HG02678 (cell line): Measurements from ENCODE around the gene ABHD4.
A peak's percentile ranks its signal among the peaks of the same experiment; 100 is the strongest.
"Not testable (repeated sequence)": the region's sequence is repeated elsewhere in the genome, so short reads cannot be mapped to it uniquely, and the experiment has no call there.

Experiments used
- ATAC-seq: cut with Tn5 transposase; IDR thresholded peaks from one replicate; pipeline ENCODE4 v1.9.1; 2021; ENCODE audit warnings: mild to moderate bottlenecking, moderate library complexity; ENCODE audit not compliant: unreplicated experiment

ABHD4 gene

GRCh38 chr14:22561366-22561660, 36.8 kb upstream of the ABHD4 start:
- ATAC-seq: no peak

- no peak for ATAC-seq
Observed at GRCh38 chr14:22561661-22562579, 36.2 kb upstream of the ABHD4 start.

- ATAC-seq: peak; percentile 40
Observed at GRCh38 chr14:22563987-22564386, 34.1 kb upstream of the ABHD4 start.

GRCh38 chr14:22564463-22564862, 33.6 kb upstream of the ABHD4 start:
- ATAC-seq: no peak

GRCh38 chr14:22565391-22565945, 32.6 kb upstream of the ABHD4 start:
- peak; percentile 33 for ATAC-seq

GRCh38 chr14:22566266-22566665, 31.8 kb upstream of the ABHD4 start:
- ATAC-seq: not testable (repeated sequence)

- no peak for ATAC-seq
Observed at GRCh38 chr14:22566845-22567244, 31.3 kb upstream of the ABHD4 start.

GRCh38 chr14:22567437-22567836, 30.7 kb upstream of the ABHD4 start:
- no peak for ATAC-seq

- no peak for ATAC-seq
Observed at GRCh38 chr14:22569106-22569736, 28.9 kb upstream of the ABHD4 start.

- no peak for ATAC-seq
Observed at GRCh38 chr14:22569737-22570131, 28.4 kb upstream of the ABHD4 start.

- peak; percentile 73 for ATAC-seq
Observed at GRCh38 chr14:22570132-22570949, 27.8 kb upstream of the ABHD4 start.

- ATAC-seq: no peak
Observed at GRCh38 chr14:22572562-22573058, 25.5 kb upstream of the ABHD4 start.

- ATAC-seq: no peak
Observed at GRCh38 chr14:22573804-22574203, 24.3 kb upstream of the ABHD4 start.

- no peak for ATAC-seq
Observed at GRCh38 chr14:22577334-22577908, 20.7 kb upstream of the ABHD4 start.

- ATAC-seq: no peak
Observed at GRCh38 chr14:22579236-22579635, 18.9 kb upstream of the ABHD4 start.

- ATAC-seq: no peak
Observed at GRCh38 chr14:22579881-22580280, 18.2 kb upstream of the ABHD4 start.

- ATAC-seq: no peak
Observed at GRCh38 chr14:22580625-22581024, 17.5 kb upstream of the ABHD4 start.

- ATAC-seq: no peak
Observed at GRCh38 chr14:22583994-22584393, 14.1 kb upstream of the ABHD4 start.

- no peak for ATAC-seq
Observed at GRCh38 chr14:22587247-22587646, 10.9 kb upstream of the ABHD4 start.

- peak; percentile 22 for ATAC-seq
Observed at GRCh38 chr14:22587677-22588422, 10.2 kb upstream of the ABHD4 start.
